GM21737 (cell line): ENCODE data around the gene PDZRN3.

Experiments
- ATAC-seq: cut with Tn5 transposase; IDR thresholded peaks from one replicate; pipeline ENCODE4 v1.9.1; 2021; ENCODE audit warnings: mild to moderate bottlenecking, moderate library complexity; ENCODE audit not compliant: unreplicated experiment

Gene PDZRN3

DNA sequence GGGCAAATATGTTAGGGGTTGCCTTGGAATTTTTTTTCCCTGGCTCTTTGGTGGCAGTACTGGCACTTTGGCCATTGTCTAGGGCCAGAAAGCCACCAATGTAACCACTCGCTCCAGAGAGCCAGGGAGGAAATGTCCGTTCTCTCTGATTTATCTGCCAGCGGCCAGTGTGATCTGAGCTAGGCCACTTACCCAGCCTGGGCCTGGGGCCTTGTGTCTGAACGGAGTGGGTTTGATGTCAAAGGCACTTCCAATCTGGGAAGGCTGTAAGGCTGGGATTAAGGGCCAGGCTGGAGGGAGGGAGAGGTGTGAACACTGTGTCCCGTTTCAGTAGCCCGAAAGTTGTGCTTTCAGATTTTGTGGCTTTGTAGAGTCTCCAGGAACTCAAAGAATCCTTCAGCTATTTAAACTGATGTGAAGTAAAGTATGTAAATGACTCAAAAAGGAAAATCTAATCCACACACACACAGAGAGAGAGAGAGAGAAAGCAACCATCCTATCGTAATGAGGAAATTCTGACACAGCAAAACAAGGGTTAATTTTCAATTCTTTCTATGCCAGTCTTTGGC is 271.0 kb downstream of the PDZRN3 start:
- ATAC-seq = no peak

- ATAC-seq = no peak
These were observed 271.7 kb downstream of the PDZRN3 start for GRCh38 chr3:73352841-73353645.

DNA sequence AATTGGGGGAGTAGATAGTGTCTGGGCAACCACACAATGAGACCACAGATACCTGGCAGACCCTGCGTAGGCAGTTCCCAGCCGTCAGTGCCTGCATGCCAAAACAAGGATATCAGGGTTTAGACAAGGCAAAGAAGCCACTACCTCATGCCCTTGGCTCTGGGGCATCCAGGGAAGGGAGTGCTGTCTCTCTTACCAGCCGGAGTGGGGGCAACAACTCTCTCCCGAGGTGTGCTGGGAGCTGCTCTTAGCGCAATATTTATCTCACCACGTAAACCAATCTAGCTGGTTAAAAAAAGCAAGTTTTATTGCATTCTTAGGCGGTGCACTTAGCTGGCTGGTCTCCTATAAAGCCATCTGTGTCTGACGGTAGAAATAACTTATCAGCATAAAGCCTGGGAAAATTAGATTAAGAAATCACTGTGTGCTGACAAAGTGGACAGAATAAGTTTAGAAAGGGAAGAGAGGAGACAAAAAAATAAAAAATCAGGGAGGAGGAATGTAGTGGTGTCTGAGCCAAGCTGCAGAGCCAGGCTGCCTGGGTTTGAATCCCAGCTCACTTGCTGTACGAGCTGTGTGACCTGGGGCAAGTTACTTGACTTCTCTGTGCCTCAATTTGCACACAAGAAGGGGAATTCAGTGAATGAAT is 273.2 kb downstream of the PDZRN3 start:
- no peak for ATAC-seq

DNA sequence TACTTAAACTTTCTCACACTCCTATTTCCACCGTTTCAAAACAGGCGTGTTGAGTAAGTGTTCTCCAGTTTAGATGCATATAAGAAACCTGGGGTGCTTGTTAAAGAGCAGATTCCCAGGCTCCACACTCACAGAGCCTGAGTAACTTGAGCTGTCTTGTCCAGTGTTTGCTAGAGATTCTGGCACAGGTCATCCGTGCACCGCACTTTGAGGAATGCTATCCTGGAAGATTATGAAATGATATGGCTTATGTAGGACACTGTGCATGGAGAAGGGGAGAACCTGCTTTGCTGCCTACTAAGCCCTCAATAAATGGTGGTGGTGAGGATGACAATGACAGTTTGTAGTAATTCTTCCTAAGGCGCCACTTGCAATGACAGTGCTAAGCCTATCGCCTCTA is 273.7 kb downstream of the PDZRN3 start:
- no peak for ATAC-seq

DNA sequence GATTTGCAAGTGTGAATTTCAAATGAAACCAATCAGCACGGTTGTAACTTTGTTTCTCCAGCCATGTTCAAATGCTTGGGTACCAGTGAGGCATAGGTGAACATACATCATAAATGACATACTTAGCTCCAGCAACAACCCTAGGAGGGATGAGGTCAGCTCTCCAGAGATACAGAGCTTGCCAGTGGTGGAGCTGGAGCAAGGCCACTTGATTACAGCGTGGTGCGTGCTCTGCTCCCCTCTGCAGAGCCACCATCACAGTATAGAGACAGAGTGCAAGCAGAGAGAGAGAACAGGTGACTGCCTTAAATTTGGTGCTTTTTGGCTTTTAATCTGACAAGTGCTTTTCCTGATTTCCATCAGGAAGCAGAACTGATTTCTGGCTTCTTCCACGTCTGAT is 275.1 kb downstream of the PDZRN3 start:
- no peak for ATAC-seq

DNA sequence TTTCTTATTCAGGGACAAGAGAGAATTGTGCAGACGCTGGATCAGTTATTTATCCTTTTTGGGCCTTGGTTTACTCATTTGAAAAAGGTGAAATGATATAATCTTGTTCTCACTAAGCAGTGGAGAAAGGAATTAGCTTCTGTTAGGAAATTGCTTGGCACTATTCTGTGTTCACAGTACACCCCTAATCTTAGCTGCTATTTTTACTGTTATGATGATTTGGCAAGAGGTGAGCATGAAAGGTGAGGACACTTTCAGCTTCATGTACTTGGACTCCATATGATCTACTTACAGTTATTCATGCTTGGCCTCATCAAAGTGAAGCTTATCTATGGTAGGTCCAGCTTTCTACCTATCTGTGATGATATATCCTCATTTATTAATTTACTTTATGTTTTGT is 282.7 kb downstream of the PDZRN3 start:
- ATAC-seq = no peak

DNA sequence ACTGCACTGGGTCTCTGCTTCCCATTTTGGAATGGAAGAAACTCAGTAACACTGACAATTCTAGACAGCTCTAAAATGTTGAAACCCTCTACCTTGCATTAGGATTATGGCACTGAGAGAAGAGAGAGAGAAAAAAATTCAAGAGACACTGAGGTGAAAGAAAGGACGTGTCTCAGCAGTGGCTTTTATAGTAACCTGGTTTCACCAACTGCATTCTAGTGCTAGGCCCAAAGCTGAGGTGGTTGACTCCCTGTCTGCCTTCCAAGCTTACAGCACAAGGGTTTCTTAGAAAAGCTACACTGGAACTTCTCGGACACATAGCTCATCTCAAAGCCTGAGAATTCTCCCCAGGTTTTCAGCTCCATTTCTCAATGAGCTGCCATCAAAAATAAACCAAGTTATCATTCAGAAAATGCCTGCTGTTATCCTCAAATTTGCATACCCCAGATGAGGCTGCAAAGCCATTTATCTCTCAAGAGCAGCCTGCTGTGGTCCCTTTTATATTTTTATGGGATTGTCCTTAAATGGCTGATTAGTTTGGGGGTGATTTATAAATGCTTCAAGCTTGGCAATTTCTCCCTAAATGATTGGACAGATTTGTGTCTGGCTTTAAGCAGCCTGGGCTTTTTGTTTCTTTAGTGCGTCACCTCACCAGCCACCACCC is 283.3 kb downstream of the PDZRN3 start:
- no peak for ATAC-seq

GRCh38 chr3:73332558-73332957 is 292.2 kb downstream of the PDZRN3 start:
- ATAC-seq = no peak
